Measurements from ENCODE around the gene DHRS7B.
"Not testable (repeated sequence)": the region's sequence is repeated elsewhere in the genome, so short reads cannot be mapped to it uniquely, and the experiment has no call there.

DHRS7B gene

GRCh38 chr17:21184570-21184969 lies 57.8 kb downstream of the DHRS7B start:
- no peak for DNase-seq

GRCh38 chr17:21185061-21185460 lies 58.3 kb downstream of the DHRS7B start:
- DNase-seq: no peak

- no peak for DNase-seq
Observed at GRCh38 chr17:21186399-21187187, 59.8 kb downstream of the DHRS7B start.

GRCh38 chr17:21189361-21189760 lies 62.6 kb downstream of the DHRS7B start:
- DNase-seq: no peak

GRCh38 chr17:21190078-21190477 lies 63.3 kb downstream of the DHRS7B start:
- DNase-seq: no peak

- no peak for DNase-seq
Observed at GRCh38 chr17:21191698-21192097, 64.9 kb downstream of the DHRS7B start.

GRCh38 chr17:21192414-21192813 lies 65.7 kb downstream of the DHRS7B start:
- not testable (repeated sequence) for DNase-seq

- DNase-seq: no peak
Observed at GRCh38 chr17:21193031-21193430, 66.3 kb downstream of the DHRS7B start.

GRCh38 chr17:21194226-21194625 lies 67.5 kb downstream of the DHRS7B start:
- DNase-seq: no peak

- no peak for DNase-seq
Observed at GRCh38 chr17:21194703-21195102, 67.9 kb downstream of the DHRS7B start.

GRCh38 chr17:21196126-21196525 lies 69.4 kb downstream of the DHRS7B start:
- no peak for DNase-seq

- DNase-seq: no peak
Observed at GRCh38 chr17:21198411-21198810, 71.6 kb downstream of the DHRS7B start.

- DNase-seq: no peak
Observed at GRCh38 chr17:21199311-21199710, 72.5 kb downstream of the DHRS7B start.

- no peak for DNase-seq
Observed at GRCh38 chr17:21199856-21200255, 73.1 kb downstream of the DHRS7B start.

- no peak for DNase-seq
Observed at GRCh38 chr17:21200590-21201297, 74.0 kb downstream of the DHRS7B start.

GRCh38 chr17:21201298-21201595 lies 74.5 kb downstream of the DHRS7B start:
- DNase-seq: no peak

GRCh38 chr17:21201874-21202273 lies 75.1 kb downstream of the DHRS7B start:
- DNase-seq: no peak

GRCh38 chr17:21202512-21202911 lies 75.7 kb downstream of the DHRS7B start:
- DNase-seq: no peak

GRCh38 chr17:21204935-21205334 lies 78.2 kb downstream of the DHRS7B start:
- DNase-seq: no peak

GRCh38 chr17:21208352-21208751 lies 81.6 kb downstream of the DHRS7B start:
- no peak for DNase-seq

- DNase-seq: no peak
Observed at GRCh38 chr17:21209511-21210175, 82.9 kb downstream of the DHRS7B start.

GRCh38 chr17:21210411-21211076 lies 83.8 kb downstream of the DHRS7B start:
- no peak for DNase-seq

- no peak for DNase-seq
Observed at GRCh38 chr17:21211825-21212479, 85.2 kb downstream of the DHRS7B start.
